HEK293T (cell line): Measurements from ENCODE around the gene TNXB.

Source experiments
- FOXM1 ChIP-seq: fragments of 450-650 bp; IDR thresholded peaks from 2 replicates; pipeline ENCODE4 v1.6.1; 2017; ENCODE audit warnings: mild to moderate bottlenecking, borderline replicate concordance
- SP1 ChIP-seq: fragments of 450-650 bp; IDR thresholded peaks from 2 replicates; pipeline ENCODE4 v1.6.1; 2017
- SUZ12 ChIP-seq: fragments of 450-650 bp; IDR thresholded peaks from 2 replicates; pipeline ENCODE4 v1.6.1; 2016; ENCODE audit warnings: mild to moderate bottlenecking

- TF ChIP-seq FOXM1 (no peak), SP1 (no peak), SUZ12 (no peak)
Measured at GRCh38 chr6:32096087-32096393, 13.1 kb downstream of the TNXB start.
